NCI-H524 treated with DMSO at 0.1 percent for 48 hours (cell line): Measurements from ENCODE around the gene SH3BP5L.
"Not testable (repeated sequence)": the region's sequence is repeated elsewhere in the genome, so short reads cannot be mapped to it uniquely, and the experiment has no call there.

Source experiments
- DNase-seq: peaks from one replicate; lab custom pipeline; 2025; lab: John Stamatoyannopoulos, UW

SH3BP5L gene

DNA sequence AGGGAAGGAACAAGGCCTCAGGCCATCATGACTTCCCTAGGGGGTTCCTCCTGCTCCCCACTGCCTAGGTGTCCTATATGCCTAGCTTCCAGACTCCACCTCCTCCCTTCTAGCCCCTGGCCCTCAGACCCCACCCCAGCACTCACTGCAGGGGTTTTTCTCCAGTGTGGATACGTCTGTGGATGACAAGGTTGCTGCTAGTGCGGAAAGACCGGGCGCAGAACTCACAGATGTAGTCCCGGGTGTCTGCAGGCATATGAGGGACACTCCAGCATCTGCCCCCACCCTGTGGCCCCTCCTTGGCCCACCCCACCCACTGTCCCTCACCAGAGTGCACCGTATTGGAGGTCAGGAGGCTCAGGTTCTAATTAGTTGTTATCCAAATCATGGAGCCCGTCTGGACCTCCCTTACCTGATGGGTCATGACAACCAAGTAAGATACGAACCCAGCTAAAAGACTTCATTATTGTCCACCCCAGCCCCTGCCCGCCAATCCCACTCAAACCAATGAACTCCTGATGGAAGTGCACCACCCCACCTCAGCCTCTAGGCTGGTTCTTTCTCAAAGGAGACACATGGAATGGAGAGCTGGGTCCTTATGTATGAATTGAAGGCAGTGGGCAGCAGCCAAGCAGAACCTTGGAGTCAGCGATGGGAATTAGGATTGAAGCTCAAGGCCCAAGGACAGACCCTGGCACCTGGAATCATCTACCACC, 25.0 kb upstream of the SH3BP5L start:
- no peak for DNase-seq

DNA sequence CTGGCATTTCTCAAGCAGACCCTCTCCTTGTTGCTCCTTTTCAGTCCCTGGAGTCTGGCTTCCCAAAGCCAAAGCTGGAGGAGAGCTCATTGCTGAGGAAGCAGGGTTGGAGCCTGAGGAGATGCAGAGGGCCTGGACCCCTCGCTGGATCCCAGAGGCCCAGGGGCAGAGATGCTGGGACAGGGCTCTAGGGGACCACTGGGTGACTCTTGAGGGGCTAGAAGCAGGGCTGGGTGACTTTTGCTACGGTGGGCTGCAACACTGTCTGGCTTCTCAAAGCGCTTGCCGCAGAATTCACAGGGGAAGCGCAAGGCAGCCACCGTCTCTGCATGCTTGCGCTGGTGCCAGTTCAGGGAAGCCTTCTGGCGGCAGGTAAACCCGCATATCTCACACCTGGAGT, 24.4 kb upstream of the SH3BP5L start:
- DNase-seq: no peak

DNA sequence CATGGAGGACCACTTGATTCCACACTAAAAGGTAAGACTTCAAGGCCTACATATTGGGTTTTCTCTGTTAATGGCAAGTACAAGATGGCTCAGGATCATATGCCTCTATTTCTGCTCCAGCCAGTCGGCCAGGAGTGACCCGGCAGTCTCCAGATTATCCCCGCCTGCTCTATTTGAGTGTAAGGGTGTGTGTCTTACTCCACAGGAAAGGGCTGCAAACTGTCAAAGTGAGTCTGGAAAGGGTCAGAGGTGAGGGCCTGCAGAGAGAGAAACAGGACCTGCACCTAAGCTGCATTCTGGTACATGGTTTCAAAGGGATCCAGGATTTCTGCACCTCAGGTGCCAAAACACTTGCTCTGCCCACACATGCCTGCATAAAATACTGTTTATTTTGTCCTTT, 23.9 kb upstream of the SH3BP5L start:
- no peak for DNase-seq

DNA sequence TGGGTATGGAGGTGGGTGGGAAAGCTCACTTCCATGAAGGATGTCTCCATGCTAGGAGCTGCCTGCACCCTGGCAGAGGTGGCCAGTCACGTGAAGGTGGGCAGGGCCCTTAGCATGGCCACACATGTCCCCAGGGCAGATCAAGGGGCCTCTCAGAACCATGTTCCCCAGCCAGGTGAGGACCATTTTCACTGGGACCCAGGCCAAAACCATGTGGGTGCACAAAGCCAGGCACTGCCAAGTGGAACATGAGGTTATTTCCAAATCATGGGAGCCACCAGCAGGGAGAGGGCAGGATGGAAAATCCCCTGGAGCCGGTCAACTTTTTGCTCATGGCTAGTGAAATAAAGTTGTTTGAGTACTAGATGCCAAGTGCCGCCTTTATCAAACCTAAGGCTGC, 23.4 kb upstream of the SH3BP5L start:
- DNase-seq: no peak

DNA sequence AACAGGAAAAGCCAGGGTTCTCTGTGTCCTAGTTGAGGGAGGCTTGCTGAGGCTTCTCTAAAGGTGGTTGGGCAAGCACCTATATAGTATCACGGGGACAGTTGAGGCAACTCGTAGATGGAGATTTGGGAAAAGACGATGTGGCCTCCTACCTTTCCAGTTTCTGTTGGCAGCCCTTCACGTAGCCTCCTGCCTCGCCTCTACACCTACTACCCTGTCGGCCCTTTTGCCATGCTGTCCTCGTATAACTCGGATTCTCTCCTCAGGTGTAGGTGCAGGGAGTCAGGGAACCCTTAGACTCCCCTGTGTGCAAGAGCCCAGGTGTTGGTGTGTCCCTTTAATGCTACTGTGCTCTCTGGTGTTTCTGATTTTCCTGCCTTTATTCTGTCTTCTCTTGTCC, 22.9 kb upstream of the SH3BP5L start:
- DNase-seq: no peak

DNA sequence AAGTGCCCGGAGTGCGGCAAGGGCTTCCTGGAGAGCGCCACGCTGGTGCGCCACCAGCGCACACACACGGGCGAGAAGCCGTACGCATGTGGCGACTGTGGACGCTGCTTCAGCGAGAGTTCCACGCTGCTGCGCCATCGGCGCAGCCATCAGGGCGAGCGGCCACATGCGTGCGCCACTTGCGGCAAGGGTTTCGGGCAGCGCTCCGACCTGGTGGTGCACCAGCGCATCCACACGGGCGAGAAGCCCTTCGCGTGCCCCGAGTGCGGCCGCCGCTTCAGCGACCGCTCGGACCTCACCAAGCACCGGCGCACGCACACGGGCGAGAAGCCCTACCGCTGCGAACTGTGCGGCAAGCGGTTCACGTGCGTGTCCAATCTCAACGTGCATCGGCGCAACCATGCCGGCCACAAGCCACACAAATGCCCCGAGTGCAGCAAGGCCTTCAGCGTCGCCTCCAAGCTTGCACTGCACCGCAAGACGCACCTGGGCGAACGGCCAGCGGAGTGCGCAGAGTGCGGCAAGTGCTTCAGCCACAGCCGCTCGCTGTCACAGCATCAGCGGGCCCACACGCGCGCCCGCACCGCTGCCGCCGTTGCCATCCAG, 22.3 kb upstream of the SH3BP5L start:
- DNase-seq: no peak

DNA sequence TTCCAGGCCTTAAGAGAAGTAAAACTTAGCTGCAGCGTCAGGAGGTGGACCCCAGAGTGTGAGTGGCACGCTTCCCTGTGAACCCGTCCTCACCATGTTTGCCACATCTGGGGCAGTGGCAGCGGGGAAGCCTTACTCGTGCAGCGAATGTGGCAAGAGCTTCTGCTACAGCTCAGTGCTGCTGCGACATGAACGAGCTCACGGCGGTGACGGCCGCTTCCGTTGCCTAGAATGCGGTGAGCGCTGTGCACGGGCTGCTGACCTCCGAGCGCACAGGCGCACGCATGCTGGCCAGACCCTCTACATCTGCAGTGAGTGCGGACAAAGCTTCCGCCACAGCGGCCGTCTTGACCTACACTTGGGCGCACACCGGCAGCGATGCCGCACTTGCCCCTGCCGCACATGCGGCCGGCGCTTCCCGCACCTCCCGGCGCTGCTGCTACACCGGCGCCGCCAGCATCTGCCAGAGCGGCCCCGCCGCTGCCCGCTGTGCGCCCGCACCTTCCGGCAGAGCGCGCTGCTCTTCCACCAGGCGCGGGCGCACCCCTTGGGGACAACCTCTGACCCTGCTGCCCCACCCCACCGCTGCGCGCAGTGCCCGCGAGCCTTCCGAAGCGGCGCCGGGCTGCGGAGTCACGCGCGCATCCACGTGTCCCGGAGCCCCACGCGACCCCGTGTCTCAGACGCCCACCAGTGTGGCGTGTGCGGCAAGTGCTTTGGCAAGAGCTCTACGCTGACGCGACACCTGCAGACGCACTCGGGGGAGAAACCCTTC, 21.7 kb upstream of the SH3BP5L start:
- DNase-seq: no peak

DNA sequence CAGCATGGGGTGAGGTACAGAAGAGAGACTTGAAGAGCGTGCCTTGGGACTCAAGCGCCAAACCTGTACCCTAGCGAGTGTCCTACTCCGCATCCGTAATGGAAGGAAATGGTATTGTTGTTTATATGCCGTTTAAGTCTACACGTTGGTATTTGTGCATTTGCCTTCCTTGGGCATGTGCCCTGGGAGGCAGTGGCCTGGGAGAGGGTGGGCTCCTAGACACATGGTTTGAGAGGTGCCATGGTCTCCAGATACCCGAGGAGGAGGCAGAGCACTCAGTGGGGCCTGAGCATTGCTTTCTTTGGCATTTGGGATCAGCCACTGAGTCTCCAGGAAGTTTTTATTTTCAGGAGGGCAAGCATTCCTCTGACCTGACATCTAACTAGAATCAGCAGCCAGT, 18.8 kb upstream of the SH3BP5L start:
- DNase-seq: no peak

DNA sequence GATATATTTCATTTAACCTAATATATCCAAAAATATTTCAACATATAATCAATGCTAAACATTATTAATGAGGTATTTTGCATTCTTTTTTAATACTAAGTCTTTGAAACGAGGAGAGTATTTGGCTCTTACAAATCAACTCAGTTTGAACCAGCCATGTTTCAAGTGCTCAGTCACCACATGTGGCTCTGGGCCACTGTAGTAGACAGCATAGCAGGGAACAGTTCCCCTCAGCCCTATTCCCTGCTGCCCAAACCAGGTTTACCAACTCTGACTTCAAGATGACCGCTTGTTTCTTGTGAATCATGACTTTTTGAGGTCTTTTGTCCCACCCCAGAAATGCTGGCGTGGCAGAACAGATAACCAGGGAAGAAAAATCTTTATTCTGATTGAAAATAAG, 18.0 kb upstream of the SH3BP5L start:
- no peak for DNase-seq

DNA sequence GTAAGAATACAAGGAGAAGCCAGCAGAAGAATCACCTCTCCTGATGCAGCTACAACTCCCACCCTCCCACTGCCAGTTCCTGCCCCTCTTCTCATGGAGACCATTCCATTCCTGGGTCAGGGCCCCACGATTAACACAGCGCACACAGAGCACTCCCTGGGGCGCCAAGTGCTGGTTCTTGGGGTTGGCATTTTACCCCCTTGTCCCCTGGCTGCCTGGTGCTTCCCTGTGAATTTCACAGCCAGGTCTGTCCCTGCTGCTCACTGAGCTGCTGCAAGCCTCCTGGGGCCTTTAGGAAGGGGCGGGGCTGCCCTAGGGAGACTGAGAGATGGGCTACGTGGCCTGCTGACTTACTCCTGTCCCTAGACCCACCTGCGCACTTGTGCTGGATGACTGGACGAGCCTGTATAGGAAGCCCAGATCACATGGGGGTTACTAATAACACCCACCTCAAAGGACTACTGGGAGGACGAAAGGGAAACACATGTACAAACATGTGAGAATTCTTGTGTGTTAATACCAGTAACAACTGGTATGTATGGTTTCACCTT, 17.1 kb upstream of the SH3BP5L start:
- no peak for DNase-seq

DNA sequence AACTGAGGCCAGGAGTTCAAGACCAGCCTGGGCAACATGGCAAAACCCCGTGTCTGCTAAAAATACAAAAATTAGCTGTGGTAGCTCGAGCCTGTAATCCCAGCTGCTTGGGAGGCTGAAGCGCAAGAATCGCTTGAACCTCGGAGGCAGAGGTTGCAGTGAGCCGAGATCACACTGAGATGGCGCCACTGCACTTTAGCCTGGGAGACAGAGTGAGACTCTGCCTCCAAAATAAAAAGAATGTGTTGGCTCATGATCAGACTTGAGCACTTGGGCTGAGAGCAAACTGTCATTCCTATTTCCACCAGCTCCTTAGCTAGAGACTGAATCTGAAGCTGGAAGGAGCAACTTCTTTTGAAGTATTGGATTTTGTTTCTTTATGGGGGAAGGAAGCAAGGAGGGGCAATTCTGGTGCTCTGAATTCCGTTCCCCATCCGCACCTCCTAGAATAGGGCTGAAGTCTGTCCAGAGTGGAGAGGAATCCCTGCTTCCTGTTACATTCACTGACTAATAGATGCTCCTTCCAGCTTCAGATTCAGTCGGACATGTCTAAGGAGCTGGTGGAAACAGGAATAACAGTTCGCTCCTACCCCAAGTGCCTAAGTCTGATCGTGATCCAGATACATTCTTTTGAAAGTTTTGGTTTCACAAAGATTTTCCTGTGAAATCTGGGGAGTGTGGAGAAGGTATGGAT, 16.1 kb upstream of the SH3BP5L start:
- no peak for DNase-seq

DNA sequence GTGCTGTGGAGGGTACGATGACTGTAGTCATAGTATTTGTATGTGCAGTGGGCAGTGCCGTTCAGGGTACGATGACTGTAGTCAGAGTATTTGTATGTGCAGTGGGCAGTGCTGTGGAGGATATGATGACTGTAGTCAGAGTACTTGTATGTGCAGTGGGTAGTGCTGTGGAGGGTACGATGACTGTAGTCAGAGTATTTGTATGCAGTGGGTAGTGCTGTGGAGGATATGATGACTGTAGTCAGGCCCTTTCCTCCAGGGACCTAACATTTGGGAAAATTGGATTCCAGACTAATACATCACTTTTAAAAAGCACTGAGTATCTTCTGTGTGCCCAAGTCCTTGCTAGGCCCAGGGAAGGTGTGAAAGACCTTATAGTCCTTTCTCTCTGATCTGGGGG, 15.2 kb upstream of the SH3BP5L start:
- no peak for DNase-seq

DNA sequence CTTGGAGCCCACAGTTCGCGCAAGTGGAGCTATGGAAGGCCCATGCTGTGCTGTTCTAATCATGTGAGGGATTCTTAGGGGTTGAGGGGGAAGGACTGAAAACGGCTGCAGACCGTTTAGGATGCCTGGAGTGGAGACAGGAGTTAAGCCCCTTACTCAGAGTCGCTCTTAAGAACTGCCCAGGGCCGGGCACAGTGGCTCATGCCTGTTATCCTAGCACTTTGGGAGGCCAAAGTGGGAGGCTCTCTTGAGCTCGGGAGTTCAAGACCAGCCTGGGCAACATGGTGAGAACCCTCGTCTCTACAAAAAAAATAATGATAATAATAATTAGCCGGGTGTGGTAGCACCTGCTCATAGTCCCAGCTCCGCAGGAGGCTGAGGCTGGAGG, 13.4 kb upstream of the SH3BP5L start:
- DNase-seq: no peak

DNA sequence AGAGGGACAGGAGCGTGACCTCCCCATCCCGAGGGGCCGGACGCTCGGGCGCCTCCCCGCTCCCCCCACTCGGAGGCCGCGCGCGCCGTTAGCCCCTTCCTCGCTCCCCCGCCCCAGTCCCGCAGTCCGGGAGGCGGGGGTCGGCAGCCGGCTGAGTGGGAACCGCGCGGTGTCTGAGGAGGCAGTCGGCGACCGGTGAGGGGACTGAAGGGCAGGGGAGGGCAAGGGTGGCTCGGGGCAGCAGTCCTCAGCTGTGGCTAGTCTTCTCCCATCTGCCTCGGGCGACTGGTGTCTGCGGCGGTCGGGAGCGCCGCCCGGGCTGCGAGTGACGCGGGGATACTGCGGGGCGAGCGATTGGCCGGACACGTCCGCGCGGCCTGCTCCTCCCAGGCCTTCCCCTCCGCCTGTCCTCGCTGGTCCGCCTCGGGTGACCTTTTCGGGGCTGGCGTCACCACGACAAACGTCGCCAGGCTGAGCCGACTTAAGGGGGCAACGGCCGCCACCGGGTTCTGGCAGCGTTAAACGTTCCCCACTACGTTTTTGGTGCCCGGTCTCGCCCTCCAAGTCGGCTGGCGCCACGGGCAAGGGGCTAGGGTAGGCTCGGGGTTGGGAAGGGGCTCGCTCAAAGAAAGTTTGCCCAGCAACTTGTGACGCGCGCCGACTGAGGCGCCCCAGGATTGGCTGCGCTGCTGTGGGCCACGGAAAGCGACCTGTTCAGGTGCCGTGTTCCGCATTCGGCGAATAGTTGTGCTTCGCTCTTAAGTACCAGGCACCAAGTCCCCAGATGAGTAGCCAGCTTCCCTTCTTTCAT, 12.8 kb upstream of the SH3BP5L start:
- peak; percentile 31 for DNase-seq

DNA sequence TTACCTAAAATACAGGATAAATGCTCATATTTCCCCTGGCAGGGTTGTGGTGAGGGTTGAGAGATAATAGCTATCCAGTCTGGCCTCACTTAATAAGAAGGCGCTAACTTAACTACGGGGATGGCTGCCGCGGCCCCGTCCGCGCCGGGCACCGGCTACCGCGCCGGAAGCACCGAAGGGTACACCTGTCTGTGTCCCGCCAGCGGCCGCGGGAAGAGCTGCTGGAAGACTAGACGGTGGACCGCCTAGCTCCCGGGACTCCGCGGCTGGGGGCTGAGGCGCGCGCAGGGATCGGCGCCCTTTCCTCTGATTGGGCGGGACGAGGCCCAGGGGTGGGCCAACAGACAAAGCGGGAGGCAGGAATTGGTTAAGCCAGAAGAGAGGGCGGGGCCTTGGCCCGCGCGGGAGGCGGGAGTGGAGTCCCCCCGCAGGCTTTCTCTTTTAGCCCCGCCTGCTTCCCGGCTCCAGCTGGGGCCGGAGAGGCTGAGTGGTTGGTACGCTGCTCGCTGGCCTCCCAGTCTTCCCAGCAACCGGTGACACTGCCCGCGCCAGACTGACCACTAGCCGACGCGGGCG, 12.2 kb upstream of the SH3BP5L start, which contains the start of gene ZNF672:
ZNF672 (plus strand) TSS at position 444 of the 576 bp plus-strand sequence. CDS start 9,051 bp downstream, outside the sequence.
- DNase-seq: peak; percentile 82

DNA sequence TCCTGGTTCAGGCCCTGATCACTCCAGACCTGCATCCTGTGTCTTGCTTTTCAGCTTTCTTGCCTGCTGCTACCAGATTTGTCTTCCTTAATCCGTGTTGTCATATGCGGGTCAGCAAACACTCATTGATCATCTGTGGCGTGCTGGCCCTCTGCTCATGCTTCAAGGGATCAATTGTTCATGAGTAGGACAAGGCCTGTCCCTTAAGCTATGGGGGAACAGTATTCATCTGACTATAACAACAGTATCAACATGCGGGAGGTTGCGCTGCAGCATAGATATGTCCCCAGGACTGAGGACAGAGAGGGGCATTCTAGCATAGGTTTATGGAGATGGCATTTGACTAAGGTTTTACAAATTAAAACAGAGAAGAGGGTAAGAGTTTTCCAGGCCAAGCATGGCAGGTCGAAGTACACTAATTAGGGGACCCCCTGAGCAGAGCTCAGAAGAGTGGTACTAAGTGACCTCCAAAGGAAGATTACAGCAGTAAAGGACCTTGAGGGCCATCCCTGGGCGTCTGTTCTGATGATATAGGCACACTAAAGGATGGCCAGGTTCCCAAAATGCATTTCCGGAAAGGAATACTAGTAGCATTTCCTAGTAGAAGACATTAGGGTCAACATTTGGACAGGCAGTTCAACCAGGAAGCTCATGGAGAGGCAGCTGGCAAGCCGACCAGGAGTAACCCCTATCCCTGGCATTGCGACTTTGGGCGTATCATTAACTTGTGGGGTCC, 11.5 kb upstream of the SH3BP5L start:
- DNase-seq: no peak

DNA sequence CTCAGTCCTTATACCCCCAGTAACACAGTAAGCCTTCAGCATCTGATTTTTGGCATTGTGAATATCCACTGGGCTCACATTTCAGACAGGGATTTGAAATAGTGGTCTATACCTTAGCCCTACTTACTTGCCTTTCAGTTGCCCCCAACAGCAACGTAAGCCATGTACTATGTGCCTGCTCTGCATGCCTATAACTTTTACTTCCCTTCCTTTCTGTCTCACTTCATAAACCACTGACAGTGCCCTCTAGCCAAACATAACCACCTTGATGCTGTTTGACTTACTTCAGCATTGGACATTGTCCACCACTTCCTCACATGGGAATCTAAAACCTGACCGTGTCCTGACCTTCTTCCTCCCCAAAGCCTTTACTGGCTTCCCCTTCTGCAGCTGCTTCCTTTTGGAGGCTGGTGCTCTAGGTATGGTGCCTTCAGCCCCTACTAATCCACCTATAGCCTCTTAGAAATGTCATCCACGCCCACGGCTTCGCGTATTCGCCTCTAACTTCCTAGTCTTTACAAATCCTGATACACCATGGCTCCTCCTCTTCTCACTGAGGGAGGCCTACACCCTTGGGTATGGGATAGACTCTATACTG, 8.7 kb upstream of the SH3BP5L start:
- no peak for DNase-seq

DNA sequence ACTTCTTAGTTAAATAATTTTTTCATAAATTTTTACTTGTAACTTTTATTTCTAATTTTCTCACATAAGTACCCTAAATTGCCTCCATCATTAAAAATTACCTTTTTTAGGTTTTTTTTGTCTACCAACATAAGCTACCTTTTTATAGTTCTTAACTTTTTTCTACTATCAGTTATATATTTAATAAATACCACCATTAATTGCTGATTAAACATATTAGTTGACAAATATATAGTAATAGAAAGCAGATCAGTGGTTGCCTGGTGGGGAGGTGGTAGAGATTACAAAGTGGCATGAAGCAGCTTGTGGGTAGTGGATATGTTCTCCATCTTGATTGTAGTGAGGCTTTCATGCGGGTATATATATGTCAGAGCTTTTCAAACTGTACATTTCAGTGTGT, 6.1 kb upstream of the SH3BP5L start:
- no peak for DNase-seq

DNA sequence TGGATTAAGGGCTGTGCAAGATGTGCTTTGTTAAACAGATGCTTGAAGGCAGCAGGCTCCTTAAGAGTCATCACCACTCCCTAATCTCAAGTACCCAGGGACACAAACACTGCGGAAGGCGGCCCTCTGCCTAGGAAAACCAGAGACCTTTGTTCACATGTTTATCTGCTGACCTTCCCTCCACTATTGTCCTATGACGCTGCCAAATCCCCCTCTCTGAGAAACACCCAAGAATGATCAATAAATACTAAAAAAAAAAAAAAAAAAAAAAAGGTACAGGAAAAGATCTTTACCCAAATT, 5.0 kb upstream of the SH3BP5L start:
- not testable (repeated sequence) for DNase-seq

DNA sequence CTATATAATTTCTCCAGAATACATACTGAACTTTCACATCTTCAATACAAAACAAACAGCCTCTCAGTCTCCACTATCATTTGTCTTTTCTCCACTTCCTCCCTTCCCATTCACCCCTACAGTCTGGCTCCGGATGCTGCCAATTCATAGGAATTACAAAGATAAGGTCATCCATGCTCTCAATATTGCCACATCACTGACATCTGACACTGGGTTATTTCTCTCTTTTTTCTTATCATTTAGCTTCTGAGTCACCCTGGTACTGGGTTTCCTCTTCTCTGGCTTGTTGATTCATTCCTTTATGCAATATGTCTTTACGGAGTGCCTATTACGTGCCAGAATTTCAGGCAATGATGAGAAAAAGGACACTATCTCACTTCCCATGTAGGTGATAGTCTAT, 3.1 kb upstream of the SH3BP5L start:
- DNase-seq: no peak
